ENCODE data around the gene BNIP2.

BNIP2 gene

GRCh38 chr15:59622289-59622688, 66.8 kb downstream of the BNIP2 start:
- DNase-seq = peak; percentile 54

DNA sequence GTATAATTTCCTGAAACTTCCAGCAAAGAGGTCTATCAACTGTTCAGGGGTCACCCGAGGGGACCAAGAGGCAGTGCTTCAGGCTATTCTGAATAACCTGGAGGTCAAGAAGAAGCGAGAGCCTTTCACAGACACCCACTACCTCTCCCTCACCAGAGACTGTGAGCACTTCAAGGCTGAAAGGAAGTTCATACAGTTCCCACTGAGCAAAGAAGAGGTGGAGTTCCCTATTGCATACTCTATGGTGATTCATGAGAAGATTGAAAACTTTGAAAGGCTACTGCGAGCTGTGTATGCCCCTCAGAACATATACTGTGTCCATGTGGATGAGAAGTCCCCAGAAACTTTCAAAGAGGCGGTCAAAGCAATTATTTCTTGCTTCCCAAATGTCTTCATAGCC, 70.7 kb downstream of the BNIP2 start:
- no peak for DNase-seq

DNA sequence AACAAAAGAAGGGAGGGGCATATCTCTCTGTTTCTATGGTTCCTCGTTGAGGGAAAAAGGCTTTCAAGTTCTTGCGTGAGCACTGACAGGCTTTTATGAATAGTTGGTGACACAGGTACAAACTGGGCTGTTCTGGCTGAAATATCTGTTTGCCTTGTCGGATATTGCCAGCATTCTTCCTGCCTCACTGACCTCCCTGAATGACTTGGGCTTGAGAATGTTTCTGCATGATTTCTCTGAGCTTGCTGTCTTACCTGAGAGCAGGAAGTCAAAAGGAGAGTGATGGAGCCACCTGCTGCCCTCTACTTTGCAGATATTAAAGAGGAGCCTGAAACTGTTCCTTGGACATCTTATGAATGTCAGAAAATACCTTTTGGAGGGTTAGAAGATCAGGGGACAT, 72.7 kb downstream of the BNIP2 start:
- peak; percentile 27 for DNase-seq

GRCh38 chr15:59615661-59616060, 73.5 kb downstream of the BNIP2 start:
- DNase-seq = no peak

DNA sequence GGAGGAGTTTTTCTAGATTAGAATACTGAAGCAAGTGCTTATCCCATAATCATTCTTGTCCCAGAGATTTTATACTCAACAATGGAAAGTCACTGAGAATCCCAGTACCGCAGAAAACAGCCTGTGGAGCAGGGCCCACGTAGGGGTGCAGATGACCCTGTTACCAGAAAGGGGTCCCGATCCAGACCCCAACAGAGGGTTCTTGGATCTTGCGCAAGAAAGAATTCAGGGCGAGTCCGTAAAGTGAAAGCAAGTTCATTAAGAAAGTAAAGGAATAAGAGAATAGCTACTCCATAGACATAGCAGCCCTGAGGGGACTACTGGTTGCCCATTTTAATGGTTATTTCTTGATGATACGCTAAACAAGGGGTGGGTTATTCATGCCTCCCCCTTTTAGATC, 75.0 kb downstream of the BNIP2 start:
- no peak for DNase-seq

DNA sequence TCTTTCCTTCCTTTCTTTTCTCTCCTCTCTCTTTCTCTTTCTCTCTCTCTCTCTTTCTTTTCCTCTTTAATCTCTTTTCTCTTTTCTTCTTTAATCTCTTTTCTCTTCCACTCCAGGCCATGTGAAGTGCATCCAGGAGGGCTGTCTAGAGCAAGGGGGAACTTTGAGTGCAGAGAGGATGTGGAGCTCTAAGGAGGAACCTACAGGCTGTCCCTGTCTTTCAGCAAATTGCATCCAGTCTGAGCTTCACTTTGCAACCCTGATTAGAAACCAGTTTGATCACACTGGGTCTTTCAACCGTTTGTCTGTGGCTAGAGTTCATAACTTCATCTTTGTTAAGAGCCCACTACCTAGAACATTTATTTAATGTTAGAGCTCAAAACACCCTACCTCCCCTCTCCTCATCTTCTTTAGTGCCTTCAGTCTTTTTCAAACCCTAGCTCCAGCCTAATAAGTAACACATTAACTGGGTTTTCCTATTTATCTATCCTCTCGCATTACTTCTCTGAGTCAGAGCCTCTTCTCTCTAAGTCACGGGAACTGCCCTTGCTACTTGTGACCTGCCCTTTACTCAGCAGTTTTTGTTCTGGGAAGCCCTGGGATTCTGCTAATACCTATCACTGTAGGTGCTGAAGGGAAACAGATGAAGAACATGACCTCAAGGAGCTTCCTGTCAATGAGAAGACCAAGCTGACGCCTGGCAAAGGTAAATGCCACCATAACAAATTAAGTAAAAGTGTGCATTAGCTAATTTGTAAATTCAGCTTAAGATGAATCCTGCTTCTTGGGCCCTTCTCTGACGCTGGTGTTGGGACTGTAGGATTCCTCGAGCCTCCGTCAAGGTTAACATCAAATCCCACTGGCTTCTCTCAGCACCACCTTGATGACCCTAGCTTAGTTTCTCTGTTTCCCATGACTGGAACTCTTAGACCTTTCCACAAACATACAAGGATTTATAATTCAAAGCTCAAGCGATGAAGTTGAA, 77.6 kb downstream of the BNIP2 start, which contains the start of gene GCNT3:
TSS of gene GCNT3 (plus strand) at position 508 of the 985 bp plus-strand sequence. CDS start 6,456 bp downstream, outside the sequence.
- no peak for DNase-seq

DNA sequence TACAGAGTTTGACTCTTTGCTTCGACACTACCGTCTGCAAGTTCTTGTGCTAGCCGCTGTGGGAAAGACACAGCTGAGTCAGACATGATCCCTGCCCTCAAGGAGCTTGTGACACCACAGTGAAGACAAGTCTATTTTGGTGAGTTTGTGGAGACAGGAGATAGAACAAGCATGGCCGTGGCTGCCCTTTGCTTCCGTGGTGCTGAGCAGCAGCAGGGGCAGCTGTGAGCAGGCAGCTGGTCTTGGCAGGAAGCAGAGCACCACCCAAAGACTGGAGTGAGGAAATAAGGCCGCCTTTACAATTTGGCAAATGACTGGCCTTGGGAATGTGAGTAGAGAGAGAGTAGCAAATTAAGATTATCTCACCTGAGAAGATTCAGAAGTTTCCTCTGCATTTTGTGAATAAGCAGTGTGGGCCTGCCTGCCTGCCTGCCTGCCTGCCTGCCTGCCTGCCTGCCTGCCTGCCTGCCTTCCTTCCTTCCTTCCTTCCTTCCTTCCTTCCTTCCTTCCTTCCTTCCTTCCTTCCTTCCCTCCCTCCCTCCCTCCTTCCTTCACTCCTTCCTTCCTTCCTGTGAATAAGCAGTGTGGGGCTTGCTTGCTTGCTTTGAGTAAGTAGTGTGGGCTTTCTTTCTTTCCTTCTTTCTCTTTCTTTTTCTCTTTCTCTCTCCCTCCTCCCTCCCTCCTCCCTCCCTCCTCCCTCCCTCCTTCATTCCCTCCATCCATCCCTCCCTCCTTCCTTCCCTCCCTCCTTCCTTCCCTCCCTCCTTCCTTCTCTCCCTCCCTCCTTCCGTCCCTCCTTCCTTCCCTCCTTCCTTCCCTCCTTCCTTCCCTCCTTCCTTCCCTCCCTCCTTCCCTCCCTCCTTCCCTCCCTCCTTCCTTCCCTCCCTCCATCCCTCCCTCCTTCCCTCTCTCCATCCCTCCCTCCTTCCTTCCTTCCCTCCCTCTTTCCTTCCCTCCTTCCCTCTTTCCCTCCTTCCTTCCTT, 79.1 kb downstream of the BNIP2 start:
- DNase-seq = peak; percentile 18

Measured in RPMI8226 (cell line).